GM10266 (cell line): ENCODE data around the gene THRAP3.

Experiments
- DNase-seq: peaks from one replicate; pipeline ENCODE4 v3.0.0; 2012; ENCODE audit errors: extremely low spot score
- CTCF ChIP-seq: IDR thresholded peaks from 2 replicates; pipeline ENCODE4 v1.5.1; 2012; ENCODE audit warnings: mild to moderate bottlenecking, low read depth; ENCODE audit not compliant: control insufficient read depth, insufficient read depth; ENCODE audit errors: missing control alignments

The THRAP3 gene

GRCh38 chr1:36350659-36351226 lies 126.5 kb downstream of the THRAP3 start:
- no peak for TF ChIP-seq CTCF
- DNase-seq = no peak

GRCh38 chr1:36351227-36351977 lies 127.2 kb downstream of the THRAP3 start:
- no peak for DNase-seq
- TF ChIP-seq CTCF = no peak

GRCh38 chr1:36352125-36352909 lies 128.1 kb downstream of the THRAP3 start:
- TF ChIP-seq CTCF = no peak
- DNase-seq = no peak

GRCh38 chr1:36352910-36353878 lies 129.0 kb downstream of the THRAP3 start:
- no peak for TF ChIP-seq CTCF
- DNase-seq = no peak

- no peak for TF ChIP-seq CTCF
- no peak for DNase-seq
These were observed 130.2 kb downstream of the THRAP3 start for GRCh38 chr1:36354486-36354885.
